ENCODE data around the gene LIX1.
"Not testable (repeated sequence)": the region's sequence is repeated elsewhere in the genome, so short reads cannot be mapped to it uniquely, and the experiment has no call there.

The LIX1 gene

GRCh38 chr5:97142521-97143254, at the start of gene LIX1:
LIX1 (minus strand) TSS chr5:97142611; CDS start chr5:97142576, 35 bp downstream.
- no peak for FAIRE-seq

GRCh38 chr5:97191893-97192292, 49.5 kb upstream of the LIX1 start:
- no peak for FAIRE-seq

GRCh38 chr5:97189523-97189922, 47.1 kb upstream of the LIX1 start:
- FAIRE-seq = not testable (repeated sequence)

- no peak for FAIRE-seq
Measured at GRCh38 chr5:97183930-97184213, 41.5 kb upstream of the LIX1 start.

- peak; percentile 56 for FAIRE-seq
Measured at GRCh38 chr5:97183100-97183929, 40.9 kb upstream of the LIX1 start, which contains the start of gene RIOK2. RIOK2 (minus strand) TSS chr5:97183247; CDS start chr5:97183191, 56 bp downstream.

GRCh38 chr5:97182571-97183099, 40.2 kb upstream of the LIX1 start:
- FAIRE-seq = no peak

- no peak for FAIRE-seq
Measured at GRCh38 chr5:97181856-97182545, 39.6 kb upstream of the LIX1 start.

GRCh38 chr5:97179457-97179856, 37.0 kb upstream of the LIX1 start:
- not testable (repeated sequence) for FAIRE-seq

- FAIRE-seq = no peak
Measured at GRCh38 chr5:97172227-97172626, 29.8 kb upstream of the LIX1 start.

- FAIRE-seq = no peak
Measured at GRCh38 chr5:97171703-97172102, 29.3 kb upstream of the LIX1 start.

- no peak for FAIRE-seq
Measured at GRCh38 chr5:97167435-97167834, 25.0 kb upstream of the LIX1 start.

- no peak for FAIRE-seq
Measured at GRCh38 chr5:97165726-97166125, 23.3 kb upstream of the LIX1 start.

- no peak for FAIRE-seq
Measured at GRCh38 chr5:97164846-97165245, 22.4 kb upstream of the LIX1 start.

- FAIRE-seq = no peak
Measured at GRCh38 chr5:97163790-97164285, 21.4 kb upstream of the LIX1 start.

- FAIRE-seq = peak; percentile 88
Measured at GRCh38 chr5:97163360-97163764, 21.0 kb upstream of the LIX1 start.

- peak; percentile 53 for FAIRE-seq
Measured at GRCh38 chr5:97162045-97162444, 19.6 kb upstream of the LIX1 start.

GRCh38 chr5:97157689-97158088, 15.3 kb upstream of the LIX1 start:
- no peak for FAIRE-seq

GRCh38 chr5:97151370-97151769, 9.0 kb upstream of the LIX1 start:
- FAIRE-seq = no peak

GRCh38 chr5:97150401-97150800, 8.0 kb upstream of the LIX1 start:
- no peak for FAIRE-seq

- FAIRE-seq = no peak
Measured at GRCh38 chr5:97149709-97150108, 7.3 kb upstream of the LIX1 start.

- FAIRE-seq = no peak
Measured at GRCh38 chr5:97148288-97148687, 5.9 kb upstream of the LIX1 start.

- no peak for FAIRE-seq
Measured at GRCh38 chr5:97143704-97144103, 1.3 kb upstream of the LIX1 start.

GRCh38 chr5:97141539-97141938, 872 bp downstream of the LIX1 start:
- no peak for FAIRE-seq
